ENCODE results near the gene ADAMTS2. TPM values are rescaled to one million over a fixed set of nuclear protein-coding genes. Genes with fewer than 3 reads are reported as not detected.
"Not testable (repeated sequence)": the region's sequence is repeated elsewhere in the genome, so short reads cannot be mapped to it uniquely, and the experiment has no call there.

The ADAMTS2 gene
- total RNA-seq, 1 donor from 2014 or later, result 0.78 TPM

DNA sequence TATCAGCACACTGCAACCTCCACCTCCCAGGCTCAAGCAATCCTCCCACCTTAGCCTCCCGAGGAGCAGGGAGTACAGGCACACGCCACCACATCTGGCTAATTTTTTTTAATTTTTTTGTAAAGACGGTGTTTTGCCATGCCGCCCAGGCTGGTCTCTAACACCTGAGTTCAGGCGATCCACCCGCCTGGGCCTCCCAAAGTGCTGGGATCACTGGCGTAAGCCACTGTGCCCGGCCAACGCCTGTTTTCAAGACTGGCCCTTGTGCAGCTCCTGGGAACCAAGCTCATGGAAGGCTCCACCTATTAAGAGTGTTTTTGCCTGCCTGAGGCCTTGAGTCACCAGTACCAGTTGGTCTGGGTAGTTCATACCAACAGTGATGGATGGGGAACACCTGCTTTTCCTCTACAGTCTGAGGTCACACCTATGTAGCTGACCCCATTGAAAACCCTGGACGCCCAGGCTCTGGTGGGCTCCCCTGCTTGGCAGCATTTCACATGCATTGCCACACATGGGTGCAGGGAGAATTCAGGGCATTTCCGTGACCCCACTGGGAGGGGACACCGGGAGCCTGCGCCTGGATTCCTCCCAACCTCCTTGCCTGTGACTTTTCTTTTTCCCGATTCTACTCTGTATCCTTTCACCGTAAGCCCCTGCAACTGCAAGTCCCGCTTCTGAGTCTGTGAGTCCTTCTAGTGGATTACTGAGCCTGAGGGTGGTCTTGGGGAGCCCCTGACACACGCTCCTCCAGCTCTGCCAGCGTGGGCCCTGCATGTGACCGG is 221.6 kb downstream of the ADAMTS2 start:
- DNase-seq, result no peak

GRCh38 chr5:179123109-179123426 is 222.2 kb downstream of the ADAMTS2 start:
- no peak for DNase-seq

DNA sequence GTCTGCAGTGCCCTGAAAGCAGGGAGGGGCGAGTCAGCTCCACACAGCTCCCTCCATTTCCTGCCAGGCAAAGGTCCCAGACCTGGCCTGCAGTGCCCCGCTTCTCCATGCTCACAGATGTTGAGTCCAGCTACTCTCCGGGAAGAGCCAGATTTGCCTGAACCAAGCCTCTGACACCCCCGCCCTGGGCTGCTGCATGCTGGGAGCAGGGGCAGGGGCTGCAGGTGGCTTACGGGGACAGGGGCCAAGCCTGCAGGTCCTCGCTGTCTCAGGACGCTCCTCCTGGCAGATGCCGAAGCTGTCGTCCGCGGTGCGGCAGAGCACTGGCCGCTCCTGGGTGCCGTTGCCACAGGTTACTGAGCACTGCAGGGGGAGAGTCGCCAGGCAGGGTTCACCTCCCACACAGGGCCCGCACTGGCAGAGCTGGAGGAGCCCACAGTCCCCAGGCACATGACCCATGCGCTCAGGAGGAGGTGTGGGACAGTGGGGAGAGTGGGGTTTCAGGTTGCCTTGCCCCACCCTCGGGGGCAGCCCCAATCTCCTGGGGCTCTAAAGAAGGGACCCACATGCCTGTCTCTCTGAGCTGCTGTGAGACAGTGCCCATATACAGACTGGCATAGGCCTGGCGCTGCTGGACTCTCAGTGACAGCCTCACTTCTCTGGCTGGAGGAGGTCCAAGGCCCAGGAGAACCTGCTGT is 222.7 kb downstream of the ADAMTS2 start:
- no peak for DNase-seq

DNA sequence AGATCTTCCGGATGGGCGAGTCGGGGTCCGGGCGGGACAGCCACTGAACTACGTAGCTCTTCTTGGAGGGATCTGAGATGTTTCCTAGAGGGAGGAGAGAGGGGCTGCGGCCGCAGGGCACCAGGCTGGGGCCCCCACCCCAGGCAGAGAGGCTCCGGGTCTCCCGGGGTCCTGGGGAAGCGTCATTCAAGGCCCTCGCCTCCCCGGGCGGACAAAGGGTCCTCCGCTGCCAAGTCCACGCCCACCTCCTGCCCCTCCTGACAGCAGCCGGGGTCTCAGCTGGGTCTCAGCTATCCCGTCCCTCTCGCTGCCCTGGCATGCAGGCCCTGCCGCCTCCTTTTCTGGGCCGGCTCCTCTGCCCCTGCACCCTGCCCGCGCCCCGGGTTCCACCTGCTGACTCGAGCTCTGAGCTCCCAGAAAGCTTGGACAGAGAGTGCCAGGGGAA is 223.6 kb downstream of the ADAMTS2 start:
- no peak for DNase-seq

DNA sequence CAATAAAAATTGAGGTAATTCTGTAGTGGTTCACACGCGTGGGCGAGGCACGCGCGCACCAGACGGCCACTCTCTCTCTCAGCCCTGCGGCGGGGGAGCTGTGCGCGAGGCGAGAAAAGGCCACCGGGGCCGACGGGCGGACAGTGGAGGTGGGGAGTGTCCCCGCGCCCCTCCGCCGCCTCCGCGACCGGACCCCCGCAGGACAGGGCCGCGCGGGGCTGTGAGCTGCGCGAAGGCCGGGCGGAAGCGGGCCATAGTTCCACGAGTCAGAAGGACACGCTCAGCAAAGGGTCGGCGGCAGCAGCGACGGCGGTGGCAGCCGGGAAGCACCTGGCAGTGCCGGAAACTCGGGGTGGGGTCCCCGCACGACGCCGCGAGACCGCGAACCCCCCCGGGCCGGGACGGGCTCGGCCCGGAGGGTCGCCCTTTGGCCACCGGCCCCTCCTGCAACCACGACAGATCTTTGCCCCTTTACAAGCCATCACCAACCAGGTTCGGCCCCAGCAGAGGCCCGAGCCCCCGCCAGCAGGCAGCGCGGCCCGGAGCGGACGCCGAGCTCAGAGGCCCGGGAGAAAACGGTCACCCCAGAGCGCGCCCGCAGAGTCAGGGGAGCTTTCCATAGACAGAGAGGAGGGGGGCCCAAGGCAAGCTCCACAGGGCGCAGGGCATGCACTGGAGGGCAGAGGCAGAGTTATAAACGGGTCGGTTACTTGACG is 224.2 kb downstream of the ADAMTS2 start:
- DNase-seq, result no peak

DNA sequence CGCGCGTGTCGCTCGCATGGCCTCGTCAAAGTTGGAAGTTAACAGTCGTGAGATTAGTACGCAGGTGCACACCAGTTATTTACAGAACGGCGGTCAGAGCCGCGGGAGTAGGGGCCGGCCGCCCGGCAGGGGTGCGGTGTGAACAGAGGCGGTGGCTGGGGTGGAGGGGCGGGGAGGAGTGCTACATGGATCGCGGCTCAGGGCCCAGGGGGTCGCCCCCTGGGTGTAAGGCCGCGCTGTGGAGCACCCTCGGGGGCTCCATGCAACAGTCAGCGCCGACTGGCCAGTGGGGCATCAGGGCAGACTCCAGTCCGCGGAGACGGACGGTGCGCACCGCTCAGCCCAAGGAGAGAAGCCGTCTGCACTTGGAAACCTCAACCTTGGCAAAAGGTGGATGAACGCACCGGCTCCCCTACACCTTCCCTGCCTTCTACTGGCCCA is 224.8 kb downstream of the ADAMTS2 start:
- DNase-seq, result no peak

- DNase-seq, result no peak
These were observed 225.7 kb downstream of the ADAMTS2 start for GRCh38 chr5:179119415-179120170.

DNA sequence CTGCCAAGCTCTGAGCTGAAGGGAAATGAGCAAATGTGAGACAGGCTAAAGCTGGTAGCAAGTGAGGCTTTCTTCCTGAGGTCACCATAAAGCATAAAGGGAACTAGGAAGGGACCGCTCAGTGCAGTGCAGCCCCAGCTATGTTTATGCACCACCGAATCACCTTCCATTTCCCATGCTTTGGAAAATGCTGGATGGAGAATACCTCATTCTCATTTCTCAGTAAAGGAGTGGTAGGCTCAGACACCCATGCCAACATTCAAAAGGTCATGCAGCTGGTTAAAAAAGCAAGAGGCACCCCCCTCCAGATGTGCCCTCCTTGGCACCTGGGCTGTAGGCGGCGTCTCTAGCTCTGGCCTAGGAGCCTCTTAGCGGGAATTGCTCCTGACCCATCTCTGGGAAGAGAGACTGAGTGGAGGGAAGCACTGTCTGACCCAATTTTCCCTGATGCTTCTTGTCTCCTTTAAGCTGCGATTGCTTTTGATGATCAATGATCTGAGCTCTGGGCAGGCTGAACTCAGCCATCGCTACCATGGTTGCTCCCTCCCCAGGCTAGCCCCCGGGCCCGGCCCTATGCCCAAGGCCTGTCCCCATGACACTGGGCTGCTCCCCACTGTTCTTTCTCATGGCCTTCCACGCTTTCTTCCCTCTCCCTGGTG is 226.4 kb downstream of the ADAMTS2 start:
- no peak for DNase-seq

GRCh38 chr5:179118338-179118737 is 226.9 kb downstream of the ADAMTS2 start:
- no peak for DNase-seq

GRCh38 chr5:179115845-179116524 is 229.3 kb downstream of the ADAMTS2 start:
- no peak for DNase-seq

GRCh38 chr5:179115307-179115706 is 230.0 kb downstream of the ADAMTS2 start:
- DNase-seq, result no peak

DNA sequence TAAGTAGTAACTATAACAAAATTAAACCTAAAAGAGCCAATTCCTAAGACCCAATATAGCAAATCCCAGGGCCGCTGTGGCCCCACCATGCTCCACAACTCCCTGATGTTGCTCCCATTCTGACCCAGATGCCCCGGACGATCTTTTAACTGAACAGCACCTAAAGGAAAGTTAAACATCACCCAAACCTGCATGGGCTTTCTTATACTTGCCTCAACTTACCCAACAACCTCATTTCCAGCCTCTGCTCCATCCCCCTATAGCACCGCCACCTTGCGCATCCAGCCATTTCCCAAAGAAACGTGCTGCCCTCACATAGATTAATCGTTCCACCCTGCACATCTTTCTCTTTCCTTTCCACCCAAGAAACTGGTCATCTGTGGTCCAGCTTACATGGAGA is 230.5 kb downstream of the ADAMTS2 start:
- no peak for DNase-seq

GRCh38 chr5:179113945-179114641 is 231.2 kb downstream of the ADAMTS2 start:
- DNase-seq, result no peak

DNA sequence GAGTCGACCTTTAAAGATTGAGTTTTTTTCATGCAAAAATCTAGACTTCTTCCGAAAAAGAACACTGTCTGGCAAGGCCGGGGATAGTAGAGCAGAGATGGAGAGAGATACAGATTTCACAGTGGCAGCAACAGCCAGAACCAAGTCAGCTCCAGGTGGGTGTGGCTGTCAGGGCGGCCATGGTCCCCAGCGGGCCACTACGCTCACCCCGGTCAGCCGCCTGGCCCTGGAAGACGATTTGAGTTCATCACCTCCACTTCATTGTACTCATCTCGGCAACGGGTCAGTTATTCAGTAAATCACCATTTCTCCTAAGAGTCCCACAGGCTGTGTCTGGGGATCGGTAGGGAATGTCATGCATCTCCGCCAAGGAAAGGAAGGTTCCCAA is 232.1 kb downstream of the ADAMTS2 start:
- DNase-seq, result no peak

DNA sequence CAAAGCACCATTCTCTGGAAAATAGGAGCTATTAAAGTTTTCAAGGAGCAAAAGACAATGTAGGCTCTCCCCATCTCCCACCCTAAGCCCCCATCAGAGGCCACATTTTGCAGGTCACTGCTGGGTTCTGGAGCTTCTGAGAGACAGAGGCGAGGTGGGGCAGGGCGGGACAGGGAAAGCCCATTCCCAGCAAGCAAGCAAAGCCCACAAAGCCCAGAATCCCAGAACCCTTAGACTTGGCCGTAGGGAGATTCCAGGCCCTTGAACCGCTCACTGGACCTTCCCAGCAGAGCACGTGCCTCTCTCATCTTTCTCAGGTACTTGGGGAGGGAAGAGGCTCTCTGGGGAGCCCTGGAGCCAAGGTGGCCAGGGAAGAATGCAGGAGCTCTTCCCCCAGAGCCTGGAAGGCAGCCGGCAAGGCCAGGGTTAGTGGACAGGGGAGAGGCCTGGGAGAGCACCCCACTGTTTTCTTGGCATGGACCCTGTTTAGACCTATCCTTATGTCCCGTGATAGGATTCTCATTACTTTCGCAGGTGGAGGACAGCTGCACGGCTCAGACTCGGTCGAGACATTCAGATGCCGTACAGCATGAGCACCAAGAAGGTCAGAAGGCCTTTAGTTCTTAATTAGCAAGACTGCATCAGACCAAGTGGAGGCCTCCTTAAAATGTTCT is 232.7 kb downstream of the ADAMTS2 start:
- no peak for DNase-seq

DNA sequence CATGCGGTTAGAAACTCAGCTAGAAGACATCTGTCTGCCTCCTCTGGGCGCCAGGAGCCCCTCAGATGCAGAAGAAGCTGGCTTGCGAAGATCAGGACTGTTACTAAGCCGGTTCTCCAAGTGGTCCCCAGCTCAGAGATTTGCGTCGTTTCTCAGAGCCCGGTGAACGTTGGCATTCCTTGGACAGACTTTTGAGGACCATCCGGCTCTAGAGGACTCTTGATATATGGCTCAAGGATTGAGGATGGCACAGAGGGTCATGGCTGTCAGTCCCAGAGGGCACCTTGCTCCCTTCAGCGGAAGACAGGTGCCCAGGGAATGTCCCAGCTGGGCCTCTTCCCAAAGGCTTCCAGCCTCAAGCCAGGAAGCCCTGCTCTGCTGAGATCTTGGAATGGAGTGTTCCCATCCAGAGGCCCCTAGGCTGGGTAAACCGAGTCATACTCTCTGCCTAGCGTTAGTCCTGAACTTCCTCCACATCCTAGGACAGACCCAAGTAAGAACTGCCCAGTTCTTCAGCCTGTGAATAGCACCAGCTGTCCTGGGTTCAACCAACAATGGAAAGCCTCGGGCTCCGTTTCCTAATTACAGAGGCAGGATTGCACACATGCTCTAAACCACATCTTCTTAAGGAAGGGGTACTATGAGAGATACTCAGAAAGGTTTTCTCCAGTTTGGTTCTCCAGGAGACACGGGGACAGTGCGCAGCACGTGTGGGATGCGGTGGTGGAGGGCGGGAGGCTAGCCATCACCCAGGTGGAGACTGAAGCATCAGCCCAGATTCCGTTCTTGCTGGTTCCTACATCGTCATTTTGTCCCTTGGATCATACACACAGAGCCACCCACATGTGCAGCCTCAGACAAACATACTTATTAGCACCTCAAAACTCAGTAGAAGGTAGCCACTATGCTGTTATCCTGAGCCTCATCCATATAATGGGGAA is 233.7 kb downstream of the ADAMTS2 start:
- DNase-seq, result no peak

GRCh38 chr5:179110528-179110927 is 234.7 kb downstream of the ADAMTS2 start:
- DNase-seq, result no peak

GRCh38 chr5:179101282-179101681 is 244.0 kb downstream of the ADAMTS2 start:
- not testable (repeated sequence) for DNase-seq

- DNase-seq, result no peak
These were observed 255.8 kb downstream of the ADAMTS2 start for GRCh38 chr5:179089502-179089901.

Measured in occipital lobe (tissue), 2 donors.